Loucy (cell line): Measurements from ENCODE around the gene NUDT3.

ENCODE experiments used
- H2AFZ ChIP-seq: fragments of 200-600 bp; sonication (generic); 2 replicates; pipeline ENCODE4 v1.6.0; 2016; ENCODE audit warnings: antibody characterized with exemption, mild to moderate bottlenecking, low read length, moderate library complexity
- H3F3A ChIP-seq: fragments of 200-600 bp; 2 replicates; pipeline ENCODE4 v1.6.0; 2016; ENCODE audit warnings: antibody characterized with exemption, low read depth, mild to moderate bottlenecking
- H3K27me3 ChIP-seq: fragments of 200-600 bp; sonication (generic); 2 replicates; pipeline ENCODE4 v1.6.1; 2014; ENCODE audit warnings: low read length, mild to moderate bottlenecking; ENCODE audit not compliant: insufficient read depth, poor library complexity, severe bottlenecking
- H3K36me3 ChIP-seq: fragments of 200-600 bp; sonication (generic); 2 replicates; pipeline ENCODE4 v1.6.1; 2016; ENCODE audit warnings: low read length; ENCODE audit not compliant: insufficient read depth
- H3K4me1 ChIP-seq: fragments of 200-600 bp; sonication (generic); 2 replicates; pipeline ENCODE4 v1.5.1; 2014; ENCODE audit warnings: low read length, mild to moderate bottlenecking; ENCODE audit not compliant: insufficient read depth, poor library complexity, severe bottlenecking
- H3K4me2 ChIP-seq: fragments of 200-600 bp; sonication (generic); 2 replicates; pipeline ENCODE4 v1.6.0; 2014; ENCODE audit warnings: antibody characterized with exemption, low read length, low read depth, mild to moderate bottlenecking; ENCODE audit not compliant: poor library complexity, severe bottlenecking
- H3K4me3 ChIP-seq: fragments of 200-600 bp; sonication (generic); 2 replicates; pipeline ENCODE4 v1.5.1; 2014; ENCODE audit warnings: low read length, mild to moderate bottlenecking, mixed read lengths; ENCODE audit not compliant: poor library complexity, severe bottlenecking
- H3K79me2 ChIP-seq: fragments of 200-600 bp; sonication (generic); 2 replicates; pipeline ENCODE4 v1.6.1; 2014; ENCODE audit warnings: low read length; ENCODE audit not compliant: insufficient read depth
- H3K9ac ChIP-seq: fragments of 200-600 bp; sonication (generic); 2 replicates; pipeline ENCODE4 v1.6.0; 2014; ENCODE audit warnings: mild to moderate bottlenecking, low read depth, low read length, moderate library complexity; ENCODE audit not compliant: poor library complexity, severe bottlenecking
- H3K9me2 ChIP-seq: fragments of 200-600 bp; sonication (generic); replicated peaks from 2 replicates; pipeline ENCODE4 v1.6.1; 2016; ENCODE audit warnings: low read depth, low read length, mixed read lengths
- H3K9me3 ChIP-seq: fragments of 200-600 bp; sonication (generic); 2 replicates; pipeline ENCODE4 v1.6.1; 2014; ENCODE audit warnings: mild to moderate bottlenecking, antibody characterized with exemption, low read length, low read depth; ENCODE audit not compliant: insufficient read depth
- H4K20me1 ChIP-seq: fragments of 200-600 bp; sonication (generic); 2 replicates; pipeline ENCODE4 v1.6.0; 2014; ENCODE audit warnings: antibody characterized with exemption, low read length, mild to moderate bottlenecking; ENCODE audit not compliant: insufficient read depth, poor library complexity, severe bottlenecking
- CTCF ChIP-seq: fragments of 200-600 bp; sonication (generic); conservative IDR thresholded peaks from 2 replicates; pipeline ENCODE4 v1.5.1; 2014; ENCODE audit warnings: mild to moderate bottlenecking, antibody characterized with exemption, low read length
- EZH2phosphoT487 ChIP-seq: fragments of 200-600 bp; IDR thresholded peaks from 2 replicates; pipeline ENCODE4 v1.6.1; 2018; ENCODE audit warnings: antibody characterized with exemption, mild to moderate bottlenecking, moderate library complexity, borderline replicate concordance

Gene NUDT3

GRCh38 chr6:34302929-34303328 lies 89.5 kb downstream of the NUDT3 start:
- Histone ChIP-seq H3K27me3 (no peaks in the 10 kb centered on the region), H3K9ac (no peak overlapping the region), H3F3A (no peaks in the 10 kb centered on the region), H2AFZ (no peak overlapping the region), H3K4me2 (no peak overlapping the region), H4K20me1 (no peaks in the 10 kb centered on the region), H3K4me1 (peaks cover 6% of the 10 kb centered on the region), H3K36me3 (no peaks in the 10 kb centered on the region), H3K9me3 (no peaks in the 10 kb centered on the region), H3K4me3 (no peak overlapping the region), H3K9me2 (no peaks in the 10 kb centered on the region), H3K79me2 (peaks cover 33% of the 10 kb centered on the region; the same call in 1 of the 2 replicates)
- TF ChIP-seq EZH2phosphoT487 (no peak), CTCF (no peak)

GRCh38 chr6:34301408-34301807 lies 91.1 kb downstream of the NUDT3 start:
- no peaks in the 10 kb centered on the region for H3K9me3 ChIP-seq
- TF ChIP-seq CTCF (no peak), EZH2phosphoT487 (no peak)
- no peak overlapping the region for H3K4me3 ChIP-seq
- H3K4me2 ChIP-seq, result no peak overlapping the region
- no peaks in the 10 kb centered on the region for H3F3A ChIP-seq
- H4K20me1 ChIP-seq, result no peaks in the 10 kb centered on the region
- no peaks in the 10 kb centered on the region for H3K9me2 ChIP-seq
- no peak overlapping the region for H3K9ac ChIP-seq
- no peaks in the 10 kb centered on the region for H3K27me3 ChIP-seq
- H3K79me2 ChIP-seq, result peaks cover 23% of the 10 kb centered on the region; the same call in 1 of the 2 replicates
- H2AFZ ChIP-seq, result no peak overlapping the region
- no peaks in the 10 kb centered on the region for H3K36me3 ChIP-seq
- H3K4me1 ChIP-seq, result peaks cover 5% of the 10 kb centered on the region

GRCh38 chr6:34300332-34300751 lies 92.1 kb downstream of the NUDT3 start:
- no peak overlapping the region for H3K9ac ChIP-seq
- no peaks in the 10 kb centered on the region for H3K27me3 ChIP-seq
- H3F3A ChIP-seq, result no peaks in the 10 kb centered on the region
- H3K4me1 ChIP-seq, result peaks cover 4% of the 10 kb centered on the region
- no peak overlapping the region for H3K4me3 ChIP-seq
- no peaks in the 10 kb centered on the region for H3K9me3 ChIP-seq
- no peak overlapping the region for H2AFZ ChIP-seq
- H3K9me2 ChIP-seq, result no peaks in the 10 kb centered on the region
- no peak overlapping the region for H3K4me2 ChIP-seq
- H3K36me3 ChIP-seq, result no peaks in the 10 kb centered on the region
- peaks cover 13% of the 10 kb centered on the region; the same call in 1 of the 2 replicates for H3K79me2 ChIP-seq
- TF ChIP-seq CTCF, result no peak
- no peak for TF ChIP-seq EZH2phosphoT487
- H4K20me1 ChIP-seq, result no peaks in the 10 kb centered on the region
